Measurements from ENCODE around the gene FTSJ1.

DNA sequence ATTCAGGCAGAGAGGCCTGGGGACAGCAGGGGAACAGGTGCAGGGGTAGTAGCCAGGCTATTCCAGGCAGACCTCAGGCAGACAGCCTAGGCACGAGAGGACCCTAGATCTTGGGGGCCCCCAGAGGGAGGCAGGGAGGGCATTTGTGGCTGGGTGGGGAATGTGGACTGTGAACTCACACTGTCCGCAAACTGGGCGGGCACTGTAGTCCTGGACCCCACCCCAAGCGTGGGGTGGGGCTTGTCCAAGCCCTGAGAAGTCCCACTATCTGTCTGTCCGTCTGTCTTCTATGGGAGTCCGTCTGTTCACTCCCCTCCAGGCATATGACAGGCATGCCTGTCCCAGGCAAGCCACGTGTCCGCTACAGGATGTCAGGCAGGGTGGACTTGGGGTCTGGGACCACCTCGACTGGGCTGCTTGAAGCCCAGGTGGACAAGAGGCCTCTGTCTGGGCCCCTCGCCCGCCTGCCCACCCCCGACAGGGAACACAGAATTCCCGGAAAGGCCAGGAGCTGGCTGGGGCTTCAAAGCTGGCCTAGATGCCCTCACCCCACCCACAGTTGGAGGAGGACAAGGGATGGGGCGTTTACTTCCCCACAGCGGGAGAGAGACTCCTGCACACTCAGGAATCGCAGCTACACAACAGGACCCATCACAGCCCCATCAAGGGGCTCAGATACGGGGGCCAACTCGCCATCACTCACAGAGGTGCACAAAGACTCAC, 5.7 kb upstream of the FTSJ1 start, which contains the start of gene SLC38A5:
- TF ChIP-seq, protein P1, sequence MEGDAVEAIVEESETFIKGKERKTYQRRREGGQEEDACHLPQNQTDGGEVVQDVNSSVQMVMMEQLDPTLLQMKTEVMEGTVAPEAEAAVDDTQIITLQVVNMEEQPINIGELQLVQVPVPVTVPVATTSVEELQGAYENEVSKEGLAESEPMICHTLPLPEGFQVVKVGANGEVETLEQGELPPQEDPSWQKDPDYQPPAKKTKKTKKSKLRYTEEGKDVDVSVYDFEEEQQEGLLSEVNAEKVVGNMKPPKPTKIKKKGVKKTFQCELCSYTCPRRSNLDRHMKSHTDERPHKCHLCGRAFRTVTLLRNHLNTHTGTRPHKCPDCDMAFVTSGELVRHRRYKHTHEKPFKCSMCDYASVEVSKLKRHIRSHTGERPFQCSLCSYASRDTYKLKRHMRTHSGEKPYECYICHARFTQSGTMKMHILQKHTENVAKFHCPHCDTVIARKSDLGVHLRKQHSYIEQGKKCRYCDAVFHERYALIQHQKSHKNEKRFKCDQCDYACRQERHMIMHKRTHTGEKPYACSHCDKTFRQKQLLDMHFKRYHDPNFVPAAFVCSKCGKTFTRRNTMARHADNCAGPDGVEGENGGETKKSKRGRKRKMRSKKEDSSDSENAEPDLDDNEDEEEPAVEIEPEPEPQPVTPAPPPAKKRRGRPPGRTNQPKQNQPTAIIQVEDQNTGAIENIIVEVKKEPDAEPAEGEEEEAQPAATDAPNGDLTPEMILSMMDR (conservative IDR thresholded peaks at IDR 0.05; ENCODE audit: low read depth, low read length) = no peak
- no peak for TF ChIP-seq EZH2 (IDR thresholded peaks at IDR 0.05; ENCODE audit: borderline replicate concordance, low read depth, low read length, poor library complexity, severe bottlenecking)

Data from A673 (cell line).